DMS53 (cell line): ENCODE results near the gene LAPTM5.
"Not testable (repeated sequence)": the region's sequence is repeated elsewhere in the genome, so short reads cannot be mapped to it uniquely, and the experiment has no call there.

Experiments
- DNase-seq: peaks from one replicate; lab custom pipeline; 2025; lab: John Stamatoyannopoulos, UW

Gene LAPTM5

GRCh38 chr1:30757352-30758120 is at the start of gene LAPTM5:
Gene LAPTM5 (minus strand): TSS chr1:30757774. CDS start chr1:30757745, 29 bp downstream.
- DNase-seq = no peak

- no peak for DNase-seq
These were observed 49.1 kb upstream of the LAPTM5 start for GRCh38 chr1:30806381-30807317.

DNA sequence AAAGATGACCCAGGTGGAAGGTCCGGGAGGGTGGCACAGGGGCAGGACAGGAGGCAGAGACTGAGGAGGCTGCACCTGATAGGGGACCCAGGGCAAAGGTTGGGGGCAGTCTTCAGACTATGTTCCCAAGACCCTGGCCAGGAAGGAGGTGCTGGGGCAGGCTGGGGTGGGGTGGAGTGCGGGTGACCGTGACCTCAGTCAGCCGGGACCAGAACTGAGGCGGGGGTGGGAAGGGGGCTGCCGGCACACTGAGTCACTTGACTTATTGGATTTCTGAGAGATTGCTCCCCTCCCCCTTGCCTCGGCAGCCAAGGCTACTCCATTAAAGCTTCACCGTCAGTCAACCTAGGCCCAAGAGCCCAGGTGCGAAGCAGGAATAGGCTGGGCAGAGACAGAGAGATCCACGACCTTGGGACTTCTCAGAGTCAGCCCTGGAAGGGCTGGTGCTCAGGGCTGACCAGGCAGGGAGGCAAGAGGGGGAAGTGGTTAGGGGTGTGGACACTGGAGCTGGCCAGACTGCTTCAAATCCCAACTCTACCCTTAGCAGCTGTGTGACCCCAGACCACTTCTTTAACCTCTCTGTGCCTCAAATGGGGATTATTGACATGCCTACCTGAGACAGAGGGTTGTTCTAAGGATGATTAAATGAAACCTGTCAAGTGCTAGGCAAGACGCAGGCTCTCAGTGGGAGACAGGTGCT is 47.9 kb upstream of the LAPTM5 start:
- no peak for DNase-seq

DNA sequence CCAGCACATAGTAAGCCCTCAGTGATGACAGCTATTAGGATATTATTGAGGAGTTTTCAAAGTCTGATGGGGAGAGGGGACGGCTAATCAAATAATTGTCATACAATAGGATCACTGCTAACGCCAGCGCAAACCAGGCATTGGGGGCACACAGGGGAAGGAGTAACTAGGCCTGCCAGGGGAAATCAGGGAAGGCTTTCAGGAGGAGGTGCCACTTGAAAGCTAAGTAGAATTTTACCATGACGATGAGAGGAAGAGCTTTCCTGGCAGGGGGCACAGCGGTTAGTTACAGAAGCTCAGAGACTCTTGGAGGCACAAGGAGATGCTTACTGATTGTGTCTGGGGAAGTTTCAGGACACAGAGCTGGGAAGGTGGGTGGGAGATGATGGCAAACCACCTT is 47.2 kb upstream of the LAPTM5 start:
- DNase-seq = no peak

- DNase-seq = peak; percentile 20
These were observed 46.8 kb upstream of the LAPTM5 start for GRCh38 chr1:30804352-30804751.

DNA sequence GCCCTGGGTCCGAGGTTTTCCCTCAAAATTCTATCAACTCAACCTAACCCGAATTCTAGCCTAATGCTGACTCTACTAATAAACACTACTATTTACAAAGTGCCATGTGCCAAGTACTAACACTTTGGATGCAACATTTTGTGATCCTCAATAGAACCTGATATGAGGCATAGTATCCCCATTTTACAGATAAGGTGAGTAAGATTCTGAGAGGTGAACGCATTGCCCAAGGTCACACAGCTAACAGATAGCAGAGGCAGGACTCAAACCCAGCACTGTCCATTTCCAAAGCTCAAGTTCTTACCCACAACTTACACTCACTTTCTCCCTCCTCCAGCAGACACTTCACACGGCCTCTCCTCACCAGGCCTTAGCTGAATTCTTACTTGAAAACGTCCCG is 46.0 kb upstream of the LAPTM5 start:
- no peak for DNase-seq

GRCh38 chr1:30801771-30802198 is 44.2 kb upstream of the LAPTM5 start:
- DNase-seq = peak; percentile 81

DNA sequence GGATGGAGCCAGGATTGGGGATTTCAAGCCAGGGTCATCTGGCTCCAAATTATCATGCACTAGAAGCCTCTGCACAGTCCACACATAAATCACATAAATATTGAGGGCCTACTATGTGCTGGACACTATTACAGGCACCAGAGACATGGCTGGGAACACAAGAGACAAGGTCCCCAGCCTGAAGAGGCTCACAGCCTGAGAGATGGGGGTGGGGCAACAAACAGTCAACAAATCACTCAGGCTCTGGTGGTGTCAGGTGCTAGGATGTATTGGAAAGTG is 41.6 kb upstream of the LAPTM5 start:
- DNase-seq = no peak

GRCh38 chr1:30798389-30799232 is 41.0 kb upstream of the LAPTM5 start:
- DNase-seq = no peak

- DNase-seq = no peak
These were observed 37.5 kb upstream of the LAPTM5 start for GRCh38 chr1:30795026-30795425.

DNA sequence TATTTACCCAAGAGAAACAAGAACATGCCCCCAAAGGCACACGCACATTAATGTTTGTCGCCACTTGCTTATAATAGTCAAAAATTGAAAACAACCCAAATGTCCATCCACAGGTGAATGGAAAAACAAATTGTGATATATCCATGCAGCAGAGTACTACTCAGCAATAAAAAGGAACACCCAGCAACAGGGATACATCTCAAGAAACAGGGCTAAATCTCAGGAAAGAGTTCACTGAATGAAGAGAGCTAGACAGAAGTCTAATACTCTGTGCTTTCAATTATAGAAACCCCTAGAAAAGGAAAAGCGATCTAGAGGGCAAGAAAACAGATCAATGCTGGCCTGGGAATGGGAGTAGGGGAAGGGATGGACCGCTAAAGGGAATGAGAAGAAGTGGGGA is 36.7 kb upstream of the LAPTM5 start:
- DNase-seq = no peak

GRCh38 chr1:30793209-30793608 is 35.6 kb upstream of the LAPTM5 start:
- DNase-seq = no peak

GRCh38 chr1:30791868-30792267 is 34.3 kb upstream of the LAPTM5 start:
- DNase-seq = no peak

DNA sequence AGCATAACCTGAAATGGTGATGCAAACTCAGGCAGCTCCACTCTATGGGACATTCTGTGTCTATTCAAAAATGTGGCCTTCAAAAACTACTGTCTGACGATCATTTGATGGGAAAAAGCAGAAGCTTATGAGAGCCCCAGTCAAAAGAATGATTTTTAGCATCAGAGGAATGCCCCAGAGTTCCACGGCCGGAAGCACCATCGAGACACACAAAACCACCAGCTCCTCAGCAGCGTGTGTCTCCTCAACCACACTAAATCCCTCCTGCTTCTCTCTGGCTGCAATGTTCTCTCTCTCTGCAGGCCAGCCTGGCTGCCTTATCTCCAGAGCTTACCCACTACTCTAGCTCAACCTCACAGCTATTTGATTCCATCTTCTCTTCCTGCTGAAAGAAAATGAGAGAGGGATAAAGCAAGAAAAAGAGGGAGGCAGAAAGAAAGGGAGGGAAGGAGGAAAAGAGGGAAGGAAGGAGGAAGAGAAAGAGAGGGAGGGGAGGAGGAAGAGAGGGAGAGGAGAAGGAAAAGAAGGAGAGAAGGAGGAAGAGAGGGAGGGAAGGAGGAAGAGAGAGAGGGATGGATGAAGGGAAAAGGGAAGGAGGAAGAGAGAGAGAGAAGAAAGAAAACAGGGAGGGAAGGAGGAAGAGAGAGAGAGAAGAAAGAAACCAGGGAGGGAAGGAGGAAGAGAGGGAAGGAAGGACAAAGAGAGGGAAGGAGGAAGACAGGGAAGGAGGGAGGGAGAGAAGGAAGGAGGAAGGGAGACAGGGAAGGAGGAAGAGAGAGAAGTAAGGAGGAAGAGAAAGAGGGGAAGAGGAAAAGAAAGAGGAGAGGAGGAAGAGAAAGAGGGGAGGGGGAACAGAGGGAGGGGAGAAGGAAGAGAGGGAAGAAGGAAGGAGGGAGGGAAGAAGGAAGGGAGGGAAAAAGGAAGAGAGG is 33.5 kb upstream of the LAPTM5 start:
- DNase-seq = no peak

- DNase-seq = not testable (repeated sequence)
These were observed 32.6 kb upstream of the LAPTM5 start for GRCh38 chr1:30790256-30790525.

GRCh38 chr1:30789388-30790255 is 32.0 kb upstream of the LAPTM5 start:
- DNase-seq = no peak

DNA sequence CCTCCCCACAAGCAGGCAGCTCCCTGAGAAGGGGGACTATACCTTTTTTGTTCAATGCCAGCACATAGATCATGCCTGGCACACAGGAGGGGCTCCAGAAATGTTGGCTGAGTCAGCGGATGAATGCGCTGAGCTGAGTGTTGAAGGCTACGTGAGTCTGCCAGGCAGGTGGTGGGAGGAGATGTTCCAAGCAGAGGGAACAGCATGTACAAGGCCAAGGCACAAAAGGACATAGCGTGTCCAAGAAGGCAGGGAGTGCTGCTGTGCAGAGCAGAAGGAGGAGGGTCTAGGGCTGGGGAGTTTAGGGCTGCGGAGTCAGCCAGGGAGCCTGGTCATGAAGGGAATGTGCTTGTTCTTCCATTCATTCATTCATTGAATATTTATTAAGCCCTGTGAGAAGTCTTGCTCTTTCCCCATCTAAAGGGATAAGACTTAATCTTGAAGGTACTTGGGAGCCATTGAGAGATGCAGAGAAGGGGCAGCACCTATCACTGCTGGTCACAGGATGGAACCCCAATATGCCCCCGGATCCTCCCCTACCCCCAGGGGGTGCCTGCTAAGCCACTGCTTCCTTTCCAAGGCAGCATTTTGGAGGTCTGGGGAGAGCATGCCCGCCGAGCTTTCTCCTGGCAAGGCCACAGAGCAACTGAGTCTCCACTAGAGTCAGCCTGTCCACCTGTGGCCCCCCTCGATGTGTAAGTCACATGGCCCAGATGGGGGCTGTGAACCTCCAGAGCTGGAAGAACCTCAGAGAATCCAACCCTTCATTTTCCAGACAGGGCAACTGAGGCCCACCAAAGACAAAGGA is 31.2 kb upstream of the LAPTM5 start:
- DNase-seq = no peak

DNA sequence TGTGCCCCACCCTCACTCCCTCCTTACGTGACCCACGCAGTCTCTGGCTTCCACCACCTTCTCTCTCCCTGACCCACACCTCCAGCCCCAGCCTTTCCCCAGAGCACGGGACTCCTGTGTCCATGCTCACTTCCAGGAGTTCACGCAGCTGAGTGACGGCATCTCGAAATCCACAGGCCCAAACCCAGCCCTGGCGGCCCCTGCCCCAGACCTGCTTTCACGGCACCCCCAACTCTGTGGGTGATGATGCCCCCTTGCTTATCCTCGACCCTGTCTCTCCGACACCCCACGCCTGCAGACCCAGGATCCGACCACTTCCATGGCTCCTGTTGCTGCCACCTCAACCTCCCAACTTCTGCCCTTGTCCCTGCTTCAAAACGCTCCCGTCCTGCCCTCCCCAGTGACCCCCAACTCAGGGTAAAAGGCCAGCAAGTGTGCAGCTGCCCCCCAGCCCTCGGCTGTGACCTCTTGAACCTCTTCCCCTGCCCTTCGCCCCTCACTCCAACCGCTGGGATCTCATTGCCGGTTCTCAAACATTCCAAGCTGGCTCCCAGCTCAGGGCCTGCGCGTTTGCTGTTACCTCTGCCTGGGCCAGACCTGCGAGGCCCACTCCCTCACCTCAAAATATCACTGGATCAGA is 30.4 kb upstream of the LAPTM5 start:
- no peak for DNase-seq

DNA sequence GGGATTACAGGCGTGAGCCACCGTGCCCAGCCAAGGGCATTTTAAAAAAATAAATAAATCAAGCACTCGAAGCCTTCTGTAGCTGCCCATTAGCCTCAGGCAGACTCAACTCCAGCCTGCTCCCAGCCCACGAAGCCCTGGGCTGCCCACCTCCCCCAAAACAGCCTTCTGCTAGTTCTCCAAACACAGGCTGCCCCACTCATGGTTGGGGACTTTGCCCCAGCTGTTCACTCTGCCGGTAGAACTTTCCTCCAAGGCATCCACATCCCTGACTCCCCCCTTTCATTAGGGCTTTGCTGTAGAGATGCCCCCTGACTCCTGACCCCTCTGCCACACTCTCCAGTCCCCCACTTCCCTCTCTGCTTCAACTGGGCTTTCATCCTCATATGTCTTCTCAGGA is 29.7 kb upstream of the LAPTM5 start:
- DNase-seq = no peak
